ENCODE measurements around the gene ZNF620. TPM values are rescaled to one million over a fixed set of nuclear protein-coding genes. Genes with fewer than 3 reads are reported as not detected.

The ZNF620 gene
- total RNA-seq, 2 donors from 2014 or later, result 2.3 to 3.6 TPM

DNA sequence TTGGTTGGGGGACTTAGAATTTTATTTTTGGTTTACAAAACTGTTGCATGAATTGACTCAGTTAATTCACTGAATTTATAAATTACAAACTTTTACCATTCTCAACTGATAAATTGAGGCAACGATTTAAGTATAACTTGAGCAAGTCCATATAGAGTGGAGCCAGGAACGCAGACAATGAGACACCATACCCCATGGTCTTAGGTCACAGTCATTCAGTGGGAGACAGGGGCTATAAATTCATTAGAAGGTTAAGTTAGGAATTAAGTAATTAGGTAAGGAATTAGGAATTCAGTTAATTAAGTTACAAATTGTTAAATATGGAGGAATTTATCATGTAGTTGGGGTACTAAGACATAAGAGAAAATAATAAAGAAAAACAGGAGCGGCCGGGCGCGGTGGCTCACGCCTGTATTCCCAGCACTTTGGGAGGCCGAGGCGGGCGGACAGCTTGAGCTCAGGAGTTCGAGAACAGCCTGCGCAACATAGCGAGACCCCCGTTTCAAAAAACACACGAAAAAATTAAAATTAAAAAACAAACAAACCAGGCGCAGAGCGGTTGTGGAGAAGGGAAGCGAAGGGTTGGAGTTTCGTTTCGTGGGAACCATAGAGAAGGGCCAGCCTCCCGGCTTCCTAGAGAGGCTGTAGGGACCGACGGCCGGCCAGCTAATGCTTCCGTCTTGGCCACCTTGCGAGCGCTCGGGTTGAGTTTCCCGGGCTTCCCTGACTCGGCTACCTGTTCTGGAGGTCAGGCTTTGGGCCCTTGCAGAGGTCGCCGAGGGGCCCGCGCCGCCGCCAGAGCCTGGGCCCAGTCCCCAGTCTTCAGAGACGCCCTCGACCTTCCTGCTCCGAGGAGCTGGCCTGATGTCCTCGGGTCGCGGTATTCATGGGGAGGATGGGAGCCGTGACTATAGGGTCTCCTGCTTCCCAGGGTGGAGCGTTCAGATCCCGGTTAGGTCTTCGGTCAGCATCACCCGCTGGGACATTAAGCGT, 29.1 kb upstream of the ZNF620 start, which contains the start of gene ZNF619:
Gene ZNF619 (plus strand): TSS at position 645 of the 993 bp plus-strand sequence. CDS start 858 bp downstream, outside the sequence.
- H3K27ac Mint-ChIP-seq, result peak within 1 kb of the TSS; percentile 94
- ATAC-seq (replicated peaks), result peak; percentile 79
- H3K4me1 Mint-ChIP-seq, result peaks cover 17% of the 10 kb centered on the region
- peak within 1 kb of the TSS; percentile 86 for H3K4me3 Mint-ChIP-seq
- no peaks in the 10 kb centered on the region for H3K9me3 Mint-ChIP-seq
- no peaks in the 10 kb centered on the region for H3K27me3 Mint-ChIP-seq
- peaks cover 8% of the 10 kb centered on the region for H3K36me3 Mint-ChIP-seq (ENCODE audit: low read depth)

- Mint-ChIP-seq H3K4me1 (peaks cover 21% of the 10 kb centered on the region), H3K36me3 (ENCODE audit: low read depth) (peaks cover 15% of the 10 kb centered on the region), H3K27me3 (no peaks in the 10 kb centered on the region), H3K27ac (peak overlapping the region; percentile 94), H3K4me3 (peak overlapping the region; percentile 86), H3K9me3 (no peaks in the 10 kb centered on the region)
- no peak for ATAC-seq (replicated peaks)
Measured at GRCh38 chr3:40477666-40478065, 28.2 kb upstream of the ZNF620 start.

GRCh38 chr3:40487172-40487571, 18.7 kb upstream of the ZNF620 start:
- ATAC-seq (replicated peaks), result no peak
- Mint-ChIP-seq H3K27ac (no peak overlapping the region), H3K4me3 (no peak overlapping the region), H3K4me1 (peaks cover 11% of the 10 kb centered on the region), H3K27me3 (no peaks in the 10 kb centered on the region), H3K9me3 (peaks cover 15% of the 10 kb centered on the region), H3K36me3 (ENCODE audit: low read depth) (peaks cover 43% of the 10 kb centered on the region)

DNA sequence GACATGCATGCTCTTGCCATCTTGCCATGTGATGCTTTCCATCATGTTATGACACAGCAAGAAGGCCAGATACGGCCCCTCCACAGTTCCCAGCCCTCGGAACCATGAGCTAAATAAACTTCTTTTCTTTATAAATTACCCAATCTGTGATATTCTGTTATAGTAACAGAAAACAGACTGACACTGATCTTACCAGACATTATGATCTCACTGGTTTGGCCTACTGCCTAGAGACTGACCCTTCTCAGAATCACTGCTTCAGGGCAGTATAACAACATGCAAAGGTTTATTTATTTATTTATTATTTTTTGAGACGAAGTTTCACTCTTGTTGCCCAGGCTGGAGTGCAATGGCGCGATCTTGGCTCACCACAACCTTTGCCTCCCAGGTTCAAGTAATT, 14.9 kb upstream of the ZNF620 start:
- no peaks in the 10 kb centered on the region for H3K27me3 Mint-ChIP-seq
- H3K4me3 Mint-ChIP-seq, result no peak overlapping the region
- H3K4me1 Mint-ChIP-seq, result peaks cover 8% of the 10 kb centered on the region
- no peak overlapping the region for H3K27ac Mint-ChIP-seq
- H3K36me3 Mint-ChIP-seq (ENCODE audit: low read depth), result peaks cover 26% of the 10 kb centered on the region
- peaks cover 15% of the 10 kb centered on the region for H3K9me3 Mint-ChIP-seq
- ATAC-seq (replicated peaks), result no peak

GRCh38 chr3:40494698-40495097, 11.1 kb upstream of the ZNF620 start:
- Mint-ChIP-seq H3K4me3 (no peak overlapping the region), H3K36me3 (ENCODE audit: low read depth) (no peaks in the 10 kb centered on the region), H3K4me1 (no peaks in the 10 kb centered on the region), H3K27me3 (no peaks in the 10 kb centered on the region), H3K9me3 (no peaks in the 10 kb centered on the region), H3K27ac (no peak overlapping the region)
- ATAC-seq (replicated peaks), result no peak

DNA sequence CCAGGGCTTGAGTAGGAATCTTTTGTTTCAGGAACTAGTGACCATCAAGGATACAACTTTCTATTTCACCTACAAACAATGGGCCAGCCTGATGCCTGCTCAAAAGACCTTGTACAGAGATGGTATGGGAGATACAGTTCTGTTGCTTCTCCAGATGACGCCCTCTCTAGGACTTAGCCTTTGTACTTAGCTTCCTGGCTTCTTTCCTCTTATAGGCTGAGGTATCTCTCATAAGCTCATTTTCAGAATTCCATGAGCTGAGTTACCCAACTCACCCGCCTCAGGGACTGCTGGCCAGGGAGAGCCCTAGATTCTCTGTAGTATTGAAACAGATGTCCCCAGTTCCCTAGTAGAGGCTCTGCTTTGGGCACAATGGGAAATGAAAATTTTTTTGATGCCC, 8.6 kb upstream of the ZNF620 start:
- H3K4me3 Mint-ChIP-seq, result no peak overlapping the region
- no peak overlapping the region for H3K27ac Mint-ChIP-seq
- H3K4me1 Mint-ChIP-seq, result no peaks in the 10 kb centered on the region
- no peaks in the 10 kb centered on the region for H3K36me3 Mint-ChIP-seq (ENCODE audit: low read depth)
- no peak for ATAC-seq (replicated peaks)
- H3K9me3 Mint-ChIP-seq, result no peaks in the 10 kb centered on the region
- H3K27me3 Mint-ChIP-seq, result no peaks in the 10 kb centered on the region

- H3K27me3 Mint-ChIP-seq, result no peaks in the 10 kb centered on the region
- no peak for ATAC-seq (replicated peaks)
- H3K36me3 Mint-ChIP-seq (ENCODE audit: low read depth), result no peaks in the 10 kb centered on the region
- H3K4me3 Mint-ChIP-seq, result no peak overlapping the region
- H3K9me3 Mint-ChIP-seq, result no peaks in the 10 kb centered on the region
- H3K27ac Mint-ChIP-seq, result no peak overlapping the region
- peaks cover 8% of the 10 kb centered on the region for H3K4me1 Mint-ChIP-seq
Measured at GRCh38 chr3:40499952-40500351, 5.9 kb upstream of the ZNF620 start.

DNA sequence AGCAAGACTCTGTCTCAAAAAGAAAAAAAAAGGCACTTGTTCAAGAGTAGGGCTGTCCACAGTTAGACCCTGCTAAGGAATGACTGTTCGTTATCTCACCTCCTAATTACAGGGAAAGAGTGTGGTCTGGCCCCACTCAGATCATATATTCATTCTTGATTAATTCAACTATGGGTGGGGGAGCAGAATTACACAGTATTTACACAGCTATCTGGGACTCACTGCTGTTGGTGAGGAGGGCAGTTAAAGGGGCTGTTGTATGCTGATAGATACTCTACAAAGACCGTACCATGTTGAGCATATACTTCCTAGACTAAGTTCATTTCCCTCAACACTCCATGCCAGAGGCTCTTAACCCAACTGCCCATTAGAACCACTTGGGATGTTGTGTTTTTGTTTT, 3.8 kb upstream of the ZNF620 start:
- ATAC-seq (replicated peaks), result no peak
- Mint-ChIP-seq H3K36me3 (ENCODE audit: low read depth) (no peaks in the 10 kb centered on the region), H3K27me3 (no peaks in the 10 kb centered on the region), H3K27ac (no peak overlapping the region), H3K4me1 (peaks cover 8% of the 10 kb centered on the region), H3K4me3 (no peak overlapping the region), H3K9me3 (no peaks in the 10 kb centered on the region)

DNA sequence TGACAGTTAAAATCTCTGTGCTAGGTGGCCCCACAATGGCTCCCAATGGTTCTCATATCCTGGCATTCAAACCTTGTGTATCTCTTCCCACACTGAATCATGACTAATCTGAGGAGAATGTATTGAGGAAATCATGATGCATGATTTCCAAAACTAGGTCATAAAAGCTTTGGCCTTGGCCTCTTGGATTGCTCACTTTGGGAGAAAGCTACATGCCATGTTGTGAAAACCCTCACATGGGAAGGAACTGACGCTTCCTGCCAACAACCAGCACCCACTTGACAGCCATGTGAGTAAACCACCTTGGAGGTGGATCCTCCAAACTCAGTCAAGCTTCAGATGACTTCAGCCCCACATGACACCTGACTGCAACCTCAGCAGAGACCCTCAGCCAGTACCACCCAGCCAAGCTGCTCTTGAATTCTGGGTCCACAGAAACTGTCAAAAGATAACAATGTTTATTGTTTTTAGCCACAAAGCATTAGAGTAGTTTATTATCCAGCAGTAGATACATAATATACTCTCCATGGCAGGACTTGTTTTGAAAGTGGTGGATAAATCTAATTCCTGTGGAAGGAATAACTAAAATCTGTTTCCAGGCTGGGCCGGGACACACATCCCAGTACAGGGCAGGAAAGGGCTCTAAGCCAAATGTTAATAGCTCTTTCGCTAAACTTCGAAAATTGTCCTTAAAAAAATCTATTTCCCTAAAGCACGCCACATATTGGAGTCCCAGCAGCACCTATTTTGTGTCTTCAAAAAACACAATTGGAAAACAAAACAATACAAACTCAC, 1.0 kb upstream of the ZNF620 start:
- H3K4me1 Mint-ChIP-seq, result peaks cover 8% of the 10 kb centered on the region
- H3K9me3 Mint-ChIP-seq, result no peaks in the 10 kb centered on the region
- no peaks in the 10 kb centered on the region for H3K27me3 Mint-ChIP-seq
- H3K27ac Mint-ChIP-seq, result peak overlapping the region; percentile 72
- peak; percentile 74 for ATAC-seq (replicated peaks)
- peak overlapping the region; percentile 85 for H3K4me3 Mint-ChIP-seq
- H3K36me3 Mint-ChIP-seq (ENCODE audit: low read depth), result no peaks in the 10 kb centered on the region

- Mint-ChIP-seq H3K4me1 (peaks cover 3% of the 10 kb centered on the region), H3K27me3 (no peaks in the 10 kb centered on the region), H3K9me3 (no peaks in the 10 kb centered on the region), H3K27ac (no peak overlapping the region), H3K36me3 (ENCODE audit: low read depth) (peaks cover 7% of the 10 kb centered on the region), H3K4me3 (no peak overlapping the region)
- no peak for ATAC-seq (replicated peaks)
Measured at GRCh38 chr3:40511031-40511718, 5.3 kb downstream of the ZNF620 start.

- Mint-ChIP-seq H3K27me3 (no peaks in the 10 kb centered on the region), H3K4me1 (no peaks in the 10 kb centered on the region), H3K27ac (no peak overlapping the region), H3K4me3 (no peak overlapping the region), H3K36me3 (ENCODE audit: low read depth) (peaks cover 9% of the 10 kb centered on the region), H3K9me3 (no peaks in the 10 kb centered on the region)
- ATAC-seq (replicated peaks), result no peak
Measured at GRCh38 chr3:40516201-40516600, 10.4 kb downstream of the ZNF620 start.

DNA sequence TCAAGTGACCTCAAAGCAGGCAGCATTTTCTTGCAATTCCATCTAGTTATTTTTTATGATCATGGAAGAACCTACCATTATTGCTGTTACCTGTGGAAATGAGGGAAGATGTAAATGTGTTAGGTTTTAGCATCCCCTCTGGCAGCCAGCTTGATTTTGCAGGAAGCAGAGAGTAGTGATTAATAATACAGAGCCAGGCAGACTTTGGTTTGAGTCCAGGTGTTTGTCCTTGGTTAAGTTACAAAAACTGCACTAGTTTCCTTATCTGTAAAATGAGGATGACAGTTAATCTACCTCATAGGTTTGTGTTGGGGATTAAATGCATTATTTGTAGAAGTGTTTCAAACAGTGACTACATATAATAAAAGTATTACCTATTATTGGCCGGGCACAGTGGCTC, 12.2 kb downstream of the ZNF620 start:
- Mint-ChIP-seq H3K36me3 (ENCODE audit: low read depth) (peaks cover 9% of the 10 kb centered on the region), H3K4me1 (no peaks in the 10 kb centered on the region), H3K27me3 (no peaks in the 10 kb centered on the region), H3K4me3 (no peak overlapping the region), H3K27ac (no peak overlapping the region), H3K9me3 (no peaks in the 10 kb centered on the region)
- no peak for ATAC-seq (replicated peaks)

- Mint-ChIP-seq H3K4me1 (no peaks in the 10 kb centered on the region), H3K27me3 (no peaks in the 10 kb centered on the region), H3K9me3 (no peaks in the 10 kb centered on the region), H3K36me3 (ENCODE audit: low read depth) (peaks cover 9% of the 10 kb centered on the region), H3K4me3 (no peak overlapping the region), H3K27ac (no peak overlapping the region)
- no peak for ATAC-seq (replicated peaks)
Measured at GRCh38 chr3:40518848-40519247, 13.0 kb downstream of the ZNF620 start.

GRCh38 chr3:40521254-40521653, 15.4 kb downstream of the ZNF620 start:
- ATAC-seq (replicated peaks), result no peak
- peaks cover 12% of the 10 kb centered on the region for H3K36me3 Mint-ChIP-seq (ENCODE audit: low read depth)
- peaks cover 10% of the 10 kb centered on the region for H3K4me1 Mint-ChIP-seq
- peaks cover 6% of the 10 kb centered on the region for H3K9me3 Mint-ChIP-seq
- H3K27me3 Mint-ChIP-seq, result no peaks in the 10 kb centered on the region
- no peak overlapping the region for H3K27ac Mint-ChIP-seq
- H3K4me3 Mint-ChIP-seq, result no peak overlapping the region
